H1 (cell line): ENCODE data around the gene OR2M4. TPM values are rescaled to one million over a fixed set of nuclear protein-coding genes. Genes with fewer than 3 reads are reported as not detected.

Experiments used
- CTCF ChIA-PET: fragments of 300-600 bp; sonication (Branson Sonifier 250); formaldehyde crosslinking; loops from one replicate; lab custom pipeline; 2021; ENCODE audit not compliant: partially characterized antibody; lab: Charles Lee
- POLR2A ChIA-PET: fragments of 300-600 bp; sonication (Branson Sonifier 250); formaldehyde crosslinking; loops from one replicate; lab custom pipeline; 2021; ENCODE audit warnings: inconsistent platforms; ENCODE audit not compliant: partially characterized antibody; lab: Charles Lee
- DNase-seq, 2 experiments: peaks; one replicate each; pipeline versions ENCODE4 v3.0.0 to v3.0.0-alpha.2; 2010 to 2022; ENCODE audit warnings: low spot score in 2 of 2, low read depth in 1 of 2, mixed read lengths in 1 of 2
- FAIRE-seq: peaks from 2 replicates; lab custom pipeline; 2011; peaks lifted over from hg19 to GRCh38; lab: Jason Lieb, UNC
- H2AFZ ChIP-seq: 2 replicates; pipeline ENCODE4 v1.8.1; 2012; ENCODE audit warnings: low read length, inconsistent platforms
- H2AK5ac ChIP-seq: 2 replicates; pipeline ENCODE4 v1.6.1; 2013; ENCODE audit warnings: low read depth, low read length
- H2BK120ac ChIP-seq: replicated peaks from 2 replicates; pipeline ENCODE3; 2013; ENCODE audit warnings: low read depth, low read length, inconsistent platforms
- H2BK12ac ChIP-seq: 2 replicates; pipeline ENCODE4 v1.6.1; 2013; ENCODE audit warnings: low read depth, low read length
- H2BK15ac ChIP-seq: 2 replicates; pipeline ENCODE4 v1.6.1; 2013; ENCODE audit warnings: low read length
- H2BK20ac ChIP-seq: 2 replicates; pipeline ENCODE4 v1.6.1; 2013; ENCODE audit warnings: low read length
- H2BK5ac ChIP-seq: 2 replicates; pipeline ENCODE4 v1.6.1; 2013; ENCODE audit warnings: low read depth, low read length
- H3K14ac ChIP-seq: 2 replicates; pipeline ENCODE4 v1.6.1; 2013; ENCODE audit warnings: inconsistent platforms; ENCODE audit not compliant: insufficient read length
- H3K18ac ChIP-seq: 2 replicates; pipeline ENCODE4 v1.6.1; 2013; ENCODE audit warnings: low read length; ENCODE audit errors: extremely low read depth
- H3K23ac ChIP-seq: 2 replicates; pipeline ENCODE4 v1.6.1; 2013; ENCODE audit warnings: inconsistent platforms; ENCODE audit not compliant: insufficient read length
- H3K23me2 ChIP-seq: 2 replicates; pipeline ENCODE4 v1.6.1; 2013; ENCODE audit warnings: low read depth, low read length
- H3K27ac ChIP-seq: 2 replicates; pipeline ENCODE4 v1.6.1; 2011; ENCODE audit warnings: low read depth, low read length, inconsistent platforms
- H3K27me3 ChIP-seq, 4 experiments: replicated peaks in 1 of 4; 1 replicate in 1 of 4; 2 replicates in 3 of 4; pipeline versions ENCODE4 v1.6.1 to v1.8.1; 2011 to 2013; ENCODE audit warnings: low read length in 3 of 4, mild to moderate bottlenecking in 3 of 4, inconsistent platforms in 2 of 4, mixed read lengths in 2 of 4, moderate library complexity in 1 of 4; ENCODE audit not compliant: control insufficient read depth in 3 of 4, insufficient read depth in 3 of 4; ENCODE audit errors: extremely low read depth in 1 of 4
- H3K36me3 ChIP-seq, 4 experiments: 2 replicates each; pipeline versions ENCODE4 v1.6.1 to v1.8.1; 2011 to 2013; ENCODE audit warnings: mild to moderate bottlenecking in 4 of 4, low read length in 3 of 4, moderate library complexity in 2 of 4, control low read depth in 1 of 4, inconsistent platforms in 1 of 4; ENCODE audit not compliant: insufficient read depth in 4 of 4, control insufficient read depth in 2 of 4
- H3K4ac ChIP-seq: replicated peaks from 2 replicates; pipeline ENCODE3; 2013; ENCODE audit warnings: low read length, low read depth, mixed read lengths, inconsistent platforms; ENCODE audit not compliant: insufficient read length
- H3K4me1 ChIP-seq, 4 experiments: replicated peaks in 1 of 4; 1 replicate in 1 of 4; 2 replicates in 3 of 4; pipeline versions ENCODE4 v1.6.1 to v1.8.1; 2011 to 2013; ENCODE audit warnings: low read length in 3 of 4, inconsistent platforms in 2 of 4, mixed read lengths in 1 of 4; ENCODE audit not compliant: insufficient read depth in 4 of 4, control insufficient read depth in 3 of 4
- H3K4me2 ChIP-seq, 2 experiments: 2 replicates each; pipeline versions ENCODE4 v1.6.1 to v1.8.1; 2011 to 2013; ENCODE audit warnings: low read depth in 2 of 2, low read length in 2 of 2, control low read depth in 1 of 2, inconsistent platforms in 1 of 2, mild to moderate bottlenecking in 1 of 2; ENCODE audit not compliant: insufficient read depth in 1 of 2
- H3K4me3 ChIP-seq, 4 experiments: fragments of 200-600, 300-600 bp in 1 of 4; sonication (generic), shearing (Covaris generic), sonication (Bioruptor Twin) in 1 of 4; 2 replicates each; pipeline versions ENCODE4 v1.5.1 to v1.8.1; 2011 to 2016; ENCODE audit warnings: low read length in 4 of 4, low read depth in 3 of 4, control low read depth in 2 of 4, inconsistent platforms in 2 of 4, mild to moderate bottlenecking in 2 of 4, mixed read lengths in 1 of 4, moderate library complexity in 1 of 4; ENCODE audit not compliant: insufficient read depth in 2 of 4; ENCODE audit errors: extremely low read depth in 1 of 4
- H3K56ac ChIP-seq: replicated peaks from 2 replicates; pipeline ENCODE3; 2013; ENCODE audit warnings: low read depth, mild to moderate bottlenecking, mixed read lengths, low read length, inconsistent platforms; ENCODE audit not compliant: insufficient read length
- H3K79me1 ChIP-seq: 2 replicates; pipeline ENCODE4 v1.6.1; 2013; ENCODE audit warnings: low read depth, low read length, control low read depth
- H3K79me2 ChIP-seq, 2 experiments: 2 replicates each; pipeline versions ENCODE4 v1.6.1 to v1.8.1; 2012 to 2013; ENCODE audit warnings: low read length in 2 of 2, mild to moderate bottlenecking in 2 of 2, inconsistent platforms in 1 of 2; ENCODE audit not compliant: insufficient read depth in 2 of 2, control insufficient read depth in 1 of 2
- H3K9ac ChIP-seq, 4 experiments: replicated peaks in 1 of 4; 1 replicate in 1 of 4; 2 replicates in 3 of 4; pipeline versions ENCODE4 v1.6.1 to v1.8.1; 2011 to 2013; ENCODE audit warnings: low read depth in 3 of 4, low read length in 3 of 4, control low read depth in 2 of 4, mild to moderate bottlenecking in 2 of 4, moderate library complexity in 2 of 4, inconsistent platforms in 1 of 4; ENCODE audit errors: extremely low read depth in 1 of 4
- H3K9me3 ChIP-seq, 2 experiments: 2 replicates each; pipeline versions ENCODE4 v1.6.1 to v1.8.1; 2012 to 2013; ENCODE audit warnings: mild to moderate bottlenecking in 2 of 2, moderate library complexity in 2 of 2, control low read depth in 1 of 2, inconsistent platforms in 1 of 2, low read depth in 1 of 2, low read length in 1 of 2, mixed read lengths in 1 of 2; ENCODE audit not compliant: insufficient read depth in 2 of 2
- H4K20me1 ChIP-seq, 2 experiments: replicated peaks in 1 of 2; 2 replicates each; pipeline versions ENCODE3 to v1.8.1; 2011 to 2013; ENCODE audit warnings: inconsistent platforms in 2 of 2, low read length in 2 of 2, mild to moderate bottlenecking in 1 of 2; ENCODE audit not compliant: insufficient read depth in 2 of 2, control insufficient read depth in 1 of 2
- H4K5ac ChIP-seq: 2 replicates; pipeline ENCODE4 v1.6.1; 2013; ENCODE audit warnings: low read length, low read depth, mixed read lengths, inconsistent platforms; ENCODE audit not compliant: insufficient read length
- H4K8ac ChIP-seq: 2 replicates; pipeline ENCODE4 v1.8.0; 2013; ENCODE audit warnings: mild to moderate bottlenecking, moderate library complexity, low read length, inconsistent platforms; ENCODE audit not compliant: insufficient read depth; ENCODE audit errors: extremely low read depth
- H4K91ac ChIP-seq: replicated peaks from 2 replicates; pipeline ENCODE3; 2013; ENCODE audit warnings: low read length, mixed read lengths, inconsistent platforms; ENCODE audit not compliant: insufficient read length
- BRCA1 ChIP-seq: IDR thresholded peaks from 2 replicates; pipeline ENCODE4 v1.6.1; 2012; ENCODE audit warnings: low read depth, low read length, improper control_type of control experiment
- CBX8 ChIP-seq: fragments of 300-800, 300-1000 bp; sonication (generic); IDR thresholded peaks from 2 replicates; pipeline ENCODE4 v1.7.1; 2016; ENCODE audit warnings: low read depth, low read length, borderline replicate concordance
- EGR1 ChIP-seq: IDR thresholded peaks from 2 replicates; pipeline ENCODE4 v1.6.1; 2011; ENCODE audit warnings: low read depth, low read length, borderline replicate concordance
- JUND ChIP-seq: IDR thresholded peaks from 2 replicates; pipeline ENCODE4 v1.6.1; 2011; ENCODE audit warnings: mild to moderate bottlenecking, improper control_type of control experiment, low read length
- KDM4A ChIP-seq: IDR thresholded peaks from one replicate; pipeline ENCODE4 v1.7.1; 2012; ENCODE audit warnings: low read depth, mild to moderate bottlenecking, moderate library complexity, low read length, inconsistent platforms; ENCODE audit not compliant: severe bottlenecking
- POU5F1 ChIP-seq: IDR thresholded peaks from 2 replicates; pipeline ENCODE4 v1.6.1; 2011; ENCODE audit warnings: low read depth, mild to moderate bottlenecking, low read length, moderate library complexity
- SP2 ChIP-seq: IDR thresholded peaks from 2 replicates; pipeline ENCODE4 v1.6.1; 2012; ENCODE audit warnings: mild to moderate bottlenecking, low read length, inconsistent platforms
- SRF ChIP-seq: IDR thresholded peaks from 2 replicates; pipeline ENCODE4 v1.6.1; 2011; ENCODE audit warnings: mild to moderate bottlenecking, low read depth, low read length, moderate library complexity
- SUZ12 ChIP-seq: fragments of 200-600 bp; sonication (generic); IDR thresholded peaks from 2 replicates; pipeline ENCODE4 v1.6.1; 2012; ENCODE audit warnings: mild to moderate bottlenecking, inconsistent platforms, low read length, moderate library complexity, mixed read lengths
- USF2 ChIP-seq: IDR thresholded peaks from 2 replicates; pipeline ENCODE4 v1.6.1; 2011; ENCODE audit warnings: low read length, improper control_type of control experiment
- WGBS, 2 experiments: shearing (Covaris generic) in 1 of 2; methylation state at CpG; one replicate each; pipeline versions ENCODE4 v1.1.6 to v1.1.7; 2013 to 2015; ENCODE audit warnings: low lambda C conversion rate in 2 of 2, mixed read lengths in 2 of 2, inconsistent platforms in 1 of 2, low coverage in 1 of 2, missing lambda C conversion rate in 1 of 2; ENCODE audit not compliant: insufficient replicate concordance in 2 of 2, insufficient coverage in 1 of 2, insufficient read length in 1 of 2; ENCODE audit errors: extremely low coverage in 1 of 2, missing lambda C conversion rate in 1 of 2; 5-methylcytosine and 5-hydroxymethylcytosine counted together
- polyA plus RNA-seq, 7 experiments: library from polyadenylated mRNA; depleted of rRNA in 3 of 7; stranded (reverse) in 5 of 7; unstranded in 2 of 7; fragments of >200 nt in 5 of 7; fragments of 200-250 nt in 2 of 7; gene quantifications; 1 replicate in 5 of 7; 2 replicates in 1 of 7; 4 replicates in 1 of 7; pipeline versions ENCODE4 v1.2.1 to v1.2.3, GENCODE V29; 2011 to 2013; ENCODE audit warnings: missing spikeins in 2 of 7, mixed read lengths in 2 of 7
- total RNA-seq: library from RNA; stranded (reverse); fragmentation: NEBNext Ultra II Directional; extraction: Animal tissue kit (Norgen Biotek cat#: 25700); gene quantifications from 2 replicates; pipeline ENCODE4 v1.2.1, GENCODE V29; 2021

OR2M4 gene
- total and polyA plus RNA-seq, 2 of the 8 experiments (the other 6 are each of a cell fraction or from before 2014, with no cell fraction given), result not detected

DNA sequence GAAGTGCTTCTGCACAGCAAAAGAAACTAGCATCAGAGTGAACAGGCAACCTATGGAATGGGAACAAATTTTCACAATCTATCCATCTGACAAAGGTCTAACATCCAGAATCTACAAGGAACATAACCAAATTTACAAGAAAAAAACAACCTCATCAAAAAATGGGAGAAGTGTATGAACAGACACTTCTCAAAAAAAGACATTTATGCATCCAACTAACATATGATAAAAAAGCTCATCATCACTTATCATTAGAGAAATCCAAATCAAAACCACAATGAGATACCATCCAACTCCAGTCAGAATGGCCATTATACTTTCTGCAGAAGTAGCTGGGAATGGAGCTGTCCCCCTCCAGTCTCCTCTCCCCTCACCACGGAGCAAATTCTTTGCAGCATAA, 37.1 kb upstream of the OR2M4 start:
- no peak overlapping the region for H4K5ac ChIP-seq
- FAIRE-seq (no peak), DNase-seq (no peak)
- H2BK20ac ChIP-seq, result no peak overlapping the region
- no peak overlapping the region for H3K4me2 ChIP-seq
- H3K9ac ChIP-seq, result no peak overlapping the region
- no peak overlapping the region for H2BK5ac ChIP-seq
- no peak overlapping the region for H2BK12ac ChIP-seq
- no peak overlapping the region for H2AFZ ChIP-seq
- no peaks in the 10 kb centered on the region for H3K4me1 ChIP-seq
- H2AK5ac ChIP-seq, result no peak overlapping the region
- H3K79me2 ChIP-seq, result no peaks in the 10 kb centered on the region
- WGBS, 2 experiments, result 38% methylated on average over 1 of the region's 1 CpG; no CpG with 5 or more reads in 1 of the 2 experiments
- H3K27me3 ChIP-seq, result no peaks in the 10 kb centered on the region
- H4K91ac ChIP-seq, result no peak overlapping the region
- no peak overlapping the region for H3K4ac ChIP-seq
- H2BK120ac ChIP-seq, result no peak overlapping the region
- no peaks in the 10 kb centered on the region; a peak in 1 of 8 replicates for H3K36me3 ChIP-seq
- H3K27ac ChIP-seq, result no peak overlapping the region
- H2BK15ac ChIP-seq, result no peak overlapping the region
- H3K14ac ChIP-seq, result no peak overlapping the region
- no peak for TF ChIP-seq EGR1
- no peak for TF ChIP-seq SRF
- TF ChIP-seq JUND, result no peak
- TF ChIP-seq KDM4A, result no peak
- no peak for TF ChIP-seq POU5F1
- TF ChIP-seq USF2, result no peak
- TF ChIP-seq BRCA1, result no peak
- no peak for TF ChIP-seq SP2
- no peak for TF ChIP-seq CBX8
- no peak for TF ChIP-seq SUZ12
- ChIA-PET CTCF (no interaction called here), POLR2A (no interaction called here)
- no peak overlapping the region for H3K18ac ChIP-seq
- H3K23ac ChIP-seq, result no peak overlapping the region
- H3K9me3 ChIP-seq, result peaks cover 45 to 51% of the 10 kb centered on the region in 2 experiments
- H4K8ac ChIP-seq, result no peak overlapping the region
- no peaks in the 10 kb centered on the region for H4K20me1 ChIP-seq
- H3K79me1 ChIP-seq, result no peaks in the 10 kb centered on the region
- H3K4me3 ChIP-seq, result no peak overlapping the region
- H3K56ac ChIP-seq, result no peak overlapping the region
- no peaks in the 10 kb centered on the region for H3K23me2 ChIP-seq
